GM21737 (cell line): Measurements from ENCODE around the gene SYNGR3.

Experiments used
- ATAC-seq: cut with Tn5 transposase; IDR thresholded peaks from one replicate; pipeline ENCODE4 v1.9.1; 2021; ENCODE audit warnings: mild to moderate bottlenecking, moderate library complexity; ENCODE audit not compliant: unreplicated experiment

The SYNGR3 gene

GRCh38 chr16:1976216-1976520, 13.6 kb upstream of the SYNGR3 start:
- no peak for ATAC-seq

- no peak for ATAC-seq
These were observed 12.6 kb upstream of the SYNGR3 start for GRCh38 chr16:1976951-1977874.

DNA sequence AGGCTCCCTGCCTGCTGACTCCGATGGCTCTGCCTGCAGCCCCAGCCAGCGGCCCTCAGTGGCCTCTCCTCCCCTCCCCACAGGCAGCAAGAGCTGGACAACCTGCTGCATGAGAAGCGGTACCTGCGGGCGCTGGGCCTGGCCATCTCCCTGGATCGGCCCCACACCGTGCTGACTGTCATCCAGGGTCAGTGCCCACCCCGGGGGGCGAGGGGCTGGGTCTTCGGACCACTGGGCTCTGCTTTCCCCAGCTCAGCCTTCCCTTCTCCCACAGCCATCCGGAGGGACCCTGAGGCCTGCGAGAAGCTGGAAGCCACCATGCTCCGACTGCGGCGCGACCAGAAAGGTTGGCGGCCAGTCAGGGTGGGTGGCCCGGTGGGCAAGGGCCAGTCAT, 11.9 kb upstream of the SYNGR3 start:
- ATAC-seq = no peak

DNA sequence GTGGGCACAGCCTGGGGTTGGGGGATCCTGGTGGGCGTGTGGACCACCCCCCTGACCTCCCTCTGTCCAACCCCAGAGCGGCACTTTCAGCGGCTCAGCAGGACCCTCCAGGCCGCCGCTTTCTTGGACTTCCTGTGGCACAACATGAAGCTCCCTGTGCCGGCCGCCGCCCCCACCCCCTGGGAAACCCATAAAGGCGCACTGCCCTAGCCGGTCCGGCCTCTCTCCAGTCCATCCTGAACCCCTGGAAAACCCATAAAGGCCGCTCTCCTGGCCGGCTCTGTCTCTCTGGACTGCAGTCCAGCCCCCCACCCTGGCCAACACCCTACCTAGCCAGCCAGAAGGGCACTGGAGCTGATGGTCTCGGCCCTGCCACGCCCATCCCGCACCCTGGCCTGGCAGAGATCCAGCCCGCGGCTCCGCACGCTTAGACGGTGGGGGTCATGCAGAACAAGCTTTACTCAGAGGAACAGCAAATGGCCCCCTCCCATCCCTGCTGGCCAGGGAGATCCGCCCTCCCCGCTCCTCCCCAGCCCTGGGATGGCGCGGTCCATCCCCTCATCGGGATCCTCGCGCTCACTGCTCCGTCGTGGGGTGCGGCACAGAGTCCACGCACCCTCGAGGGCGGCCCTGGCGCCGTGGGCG, 11.2 kb upstream of the SYNGR3 start:
- ATAC-seq = no peak

DNA sequence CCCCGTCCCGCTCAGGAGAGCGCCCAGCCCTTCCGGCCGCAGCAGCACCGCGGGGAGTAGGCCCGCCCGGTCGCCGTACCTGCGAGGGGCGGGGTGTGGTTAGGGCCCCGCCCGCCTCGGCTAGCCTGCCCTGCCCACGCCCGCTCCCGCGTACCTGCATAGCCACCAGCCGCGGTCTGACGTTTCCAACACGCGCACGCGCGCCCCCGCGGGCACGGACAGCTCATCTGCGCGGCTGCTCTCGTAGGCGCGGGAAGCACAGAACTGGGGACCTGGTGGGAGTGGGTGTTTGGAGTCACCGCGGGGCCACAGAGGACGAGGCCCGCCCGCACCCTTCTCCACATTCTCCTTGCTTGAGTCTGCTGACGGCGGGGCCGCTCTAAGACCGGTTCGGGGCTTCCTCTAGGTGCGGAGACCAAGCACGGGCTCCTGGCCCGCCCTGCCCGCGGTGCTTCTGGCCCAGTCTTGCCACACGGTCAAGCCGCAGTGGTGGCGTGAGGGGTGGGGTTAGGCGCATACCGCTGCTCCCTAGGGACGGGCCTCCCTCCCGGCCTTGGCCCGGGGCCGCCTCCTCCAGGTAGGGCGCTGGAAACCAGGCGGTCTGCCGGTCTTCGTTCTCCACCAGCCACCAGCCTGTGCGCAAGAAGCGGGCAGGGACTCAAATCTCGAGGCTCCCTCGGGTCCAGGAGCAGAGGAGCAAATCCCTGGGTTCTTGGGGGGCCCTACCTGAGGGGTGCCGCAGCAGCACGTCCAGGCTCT, 10.3 kb upstream of the SYNGR3 start:
- ATAC-seq = no peak

DNA sequence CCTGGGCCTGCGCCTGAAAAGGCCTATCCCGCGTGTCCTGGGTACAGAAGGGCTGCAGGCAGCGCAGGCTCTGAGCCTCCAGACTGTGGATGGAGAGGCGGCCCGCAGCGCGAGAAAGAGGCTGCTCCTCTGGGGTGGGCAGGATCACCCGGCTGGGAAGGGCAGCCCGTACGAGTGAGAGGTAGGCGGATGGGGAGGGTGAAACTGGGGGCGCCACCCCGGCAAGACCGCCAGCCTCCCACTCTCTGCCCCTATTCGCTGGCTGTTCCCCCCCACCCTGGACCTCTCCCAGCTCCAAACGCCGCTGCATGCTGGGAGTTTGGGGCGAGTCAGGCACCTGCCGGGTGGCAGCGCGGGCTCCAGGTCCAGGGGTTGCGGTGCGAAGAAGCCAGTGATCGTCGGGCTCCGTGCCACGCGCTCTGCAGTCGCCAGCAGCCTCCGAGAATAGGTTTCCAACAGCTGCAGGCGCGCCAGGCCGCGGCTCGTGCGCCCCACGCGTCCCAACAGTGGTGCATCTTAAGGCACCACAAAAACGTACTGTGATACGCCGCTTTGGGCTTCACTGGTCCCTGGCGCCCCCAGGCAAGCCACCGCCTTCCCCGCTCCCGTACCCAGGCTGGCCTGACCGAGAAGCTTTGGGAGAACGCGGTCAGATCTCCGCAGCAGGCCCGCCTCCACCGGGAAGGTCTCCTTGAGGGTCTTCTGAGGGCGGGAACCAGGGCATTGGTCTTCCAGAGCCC, 9.6 kb upstream of the SYNGR3 start:
- ATAC-seq = no peak

DNA sequence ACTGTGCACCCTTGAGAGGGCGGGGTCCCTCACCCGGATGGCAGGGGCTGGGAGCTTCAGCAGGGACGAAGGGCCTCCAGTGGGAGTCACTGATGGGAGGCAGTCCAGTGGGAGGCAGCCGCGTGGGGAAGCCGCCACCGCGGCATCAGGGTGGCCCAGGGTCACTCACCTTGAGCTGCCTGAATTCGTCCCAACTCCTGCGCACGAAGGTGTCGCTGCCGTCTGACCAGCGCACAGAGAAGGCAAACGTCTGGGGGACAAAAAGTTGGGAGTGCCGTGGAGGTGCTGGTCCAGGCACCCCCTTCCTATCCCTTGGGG, 9.0 kb upstream of the SYNGR3 start:
- no peak for ATAC-seq

DNA sequence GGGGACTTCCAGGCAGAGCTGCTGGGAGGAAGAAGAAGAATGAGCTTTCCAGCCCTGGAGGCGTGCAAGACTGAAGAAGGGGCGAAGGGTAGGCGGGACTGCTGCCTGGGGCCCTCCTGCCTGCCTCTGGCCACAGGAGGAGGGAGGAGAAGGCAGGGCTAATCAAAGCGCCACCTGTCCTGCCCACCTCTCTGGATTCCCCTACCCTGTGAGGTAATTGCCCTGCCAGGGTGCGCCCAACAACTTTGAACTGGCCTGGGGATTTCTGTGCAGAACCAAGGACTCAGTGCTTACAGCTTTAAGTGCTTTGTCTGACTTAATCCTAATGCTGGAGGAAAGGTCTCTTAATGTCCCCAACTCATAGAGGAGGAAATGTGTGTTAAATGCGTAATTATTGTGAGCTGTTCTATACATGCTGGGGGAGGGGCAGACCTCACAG, 8.4 kb upstream of the SYNGR3 start, which contains the start of gene NOXO1:
Gene NOXO1 (minus strand): TSS at position 72 of the 439 bp plus-strand sequence. CDS start 290 bp downstream, outside the sequence.
- no peak for ATAC-seq

GRCh38 chr16:1982013-1982433, 7.7 kb upstream of the SYNGR3 start:
- no peak for ATAC-seq

DNA sequence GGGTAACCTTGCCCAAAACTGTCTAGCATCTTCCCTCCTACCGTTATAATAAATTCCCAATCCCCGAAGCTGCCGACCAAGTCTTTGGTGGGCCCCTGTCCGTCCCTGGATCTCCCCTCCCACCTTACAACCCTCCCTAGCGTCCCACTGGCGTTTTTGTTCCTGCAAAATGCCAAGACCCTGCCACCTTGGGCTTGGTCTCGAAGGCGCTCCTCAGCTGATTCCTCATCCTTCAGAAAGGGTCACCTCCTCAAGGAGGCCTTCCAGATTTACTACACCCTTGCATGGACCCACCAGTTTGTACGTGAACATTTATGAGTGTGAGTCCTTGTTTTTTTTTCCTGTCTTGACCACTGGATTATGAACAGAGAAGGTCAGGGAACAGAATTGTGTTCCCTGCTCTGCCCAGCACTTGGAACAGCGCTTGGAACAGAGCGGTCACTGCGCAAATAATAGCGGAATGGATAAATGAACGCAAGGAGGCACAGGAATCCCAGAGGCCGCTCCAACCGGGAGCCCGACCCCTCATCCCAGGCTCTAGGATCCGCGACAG, 6.7 kb upstream of the SYNGR3 start:
- ATAC-seq = no peak

- peak; percentile 72 for ATAC-seq
These were observed 6.0 kb upstream of the SYNGR3 start, which contains the start of gene GFER for GRCh38 chr16:1983544-1984346. GFER (plus strand) TSS chr16:1984193; CDS start chr16:1984219, 26 bp downstream.

- peak; percentile 7 for ATAC-seq
These were observed 5.2 kb upstream of the SYNGR3 start for GRCh38 chr16:1984347-1985225.

- ATAC-seq = no peak
These were observed 4.2 kb upstream of the SYNGR3 start for GRCh38 chr16:1985466-1986150.

DNA sequence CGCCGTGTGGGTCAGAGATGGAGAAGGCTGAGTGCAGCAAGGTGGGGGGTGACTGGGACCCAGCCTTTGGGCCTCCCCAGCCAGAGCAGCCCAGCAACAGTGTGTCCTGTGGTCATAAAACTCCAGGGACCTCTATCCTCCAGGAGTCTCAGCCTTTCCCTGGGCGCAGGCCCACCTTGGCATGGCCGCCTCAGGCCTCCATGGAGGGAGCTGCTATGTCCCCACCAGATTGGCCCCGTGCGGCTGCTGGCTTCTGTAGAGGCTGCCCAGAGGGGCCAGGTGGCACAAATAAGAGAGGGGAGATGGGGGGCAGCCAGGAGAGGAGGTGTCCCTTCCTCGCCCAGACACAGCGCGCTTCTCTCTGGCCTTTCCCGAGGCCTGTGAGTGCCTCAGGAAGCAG, 2.6 kb upstream of the SYNGR3 start:
- ATAC-seq = no peak

DNA sequence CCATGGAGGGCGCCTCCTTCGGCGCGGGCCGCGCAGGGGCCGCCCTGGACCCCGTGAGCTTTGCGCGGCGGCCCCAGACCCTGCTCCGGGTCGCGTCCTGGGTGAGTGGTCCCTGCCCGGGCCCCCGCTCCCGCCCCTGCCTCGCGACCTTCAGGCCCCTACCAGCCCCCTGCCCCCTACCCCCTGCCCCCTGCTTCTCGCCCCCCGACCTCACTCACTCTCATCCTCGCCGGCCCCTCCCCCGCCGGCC, 256 bp downstream of the SYNGR3 start:
- ATAC-seq = no peak

GRCh38 chr16:1990351-1991134, 773 bp downstream of the SYNGR3 start:
- no peak for ATAC-seq

DNA sequence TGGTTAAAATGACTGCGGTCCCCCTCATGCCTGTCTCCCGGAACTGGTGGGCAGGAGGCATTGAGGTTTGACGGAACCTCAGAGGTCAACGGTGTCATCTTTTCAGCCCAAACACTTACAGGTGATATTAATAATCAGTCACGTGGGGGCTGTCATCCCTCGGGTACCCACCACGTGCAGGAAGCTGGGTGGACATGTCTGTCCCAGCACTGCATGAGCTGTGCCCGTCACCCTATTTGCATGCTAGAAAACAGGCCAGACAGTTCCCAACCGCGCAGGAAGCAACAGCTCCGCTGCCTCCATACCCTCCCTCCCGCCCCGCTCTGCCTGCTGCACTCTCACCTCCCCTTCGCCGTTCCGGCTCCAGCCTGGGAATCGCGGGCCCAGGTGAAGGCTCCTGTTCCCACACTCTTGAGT, 1.4 kb downstream of the SYNGR3 start:
- peak; percentile 33 for ATAC-seq

DNA sequence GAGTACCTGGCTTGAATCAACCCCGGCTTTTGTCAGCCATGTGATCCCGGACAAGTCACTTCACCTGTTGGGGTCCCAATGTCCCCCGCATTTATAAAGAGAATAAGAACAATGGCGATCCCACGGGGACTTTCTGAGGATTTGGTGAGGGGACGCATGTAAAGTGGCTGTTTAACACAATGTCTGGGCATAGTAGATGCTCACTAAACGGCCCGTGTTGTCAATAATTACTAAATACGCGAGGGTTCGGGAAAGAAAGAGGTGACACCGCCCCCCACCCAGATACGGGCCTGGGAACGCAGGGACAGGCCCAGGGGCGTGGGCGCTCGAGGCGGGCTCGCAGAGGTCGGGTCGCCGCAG, 1.8 kb downstream of the SYNGR3 start:
- ATAC-seq = no peak
